ENCODE measurements around the gene C1orf50. TPM values are rescaled to one million over a fixed set of nuclear protein-coding genes. Genes with fewer than 3 reads are reported as not detected.

Gene C1orf50
- total RNA-seq, 1 donor from 2014 or later, result 6.1 TPM

GRCh38 chr1:42784547-42784945 is 17.5 kb downstream of the C1orf50 start:
- no peak for DNase-seq
- intact Hi-C loops (cut with DNase I), result no loop called here
- Histone ChIP-seq H3K9me3 (no peaks in the 10 kb centered on the region), H3K27me3 (no peaks in the 10 kb centered on the region), H3K4me3 (no peak overlapping the region), H3K27ac (no peak overlapping the region), H3K4me1 (peaks cover 9% of the 10 kb centered on the region), H3K36me3 (peaks cover 10% of the 10 kb centered on the region)
- no peak for TF ChIP-seq CTCF (IDR thresholded peaks at IDR 0.05)
- ATAC-seq, result no peak

GRCh38 chr1:42784946-42785693 is 18.1 kb downstream of the C1orf50 start, which contains the start of gene TMEM269:
Gene TMEM269, plus strand, starts transcription at chr1:42784991. Its CDS starts 4,903 bp downstream, at chr1:42789894.
- DNase-seq (no peak), ATAC-seq (peak; percentile 54)
- peak within 1 kb of the TSS; percentile 47 for H3K4me3 ChIP-seq
- H3K27me3 ChIP-seq, result no peaks in the 10 kb centered on the region
- H3K9me3 ChIP-seq, result no peaks in the 10 kb centered on the region
- peaks cover 10% of the 10 kb centered on the region for H3K36me3 ChIP-seq
- H3K27ac ChIP-seq, result no peak within 1 kb of the TSS
- intact Hi-C loops (cut with DNase I), result no loop called here
- peaks cover 9% of the 10 kb centered on the region for H3K4me1 ChIP-seq
- no peak for TF ChIP-seq CTCF (IDR thresholded peaks at IDR 0.05)

GRCh38 chr1:42786097-42786496 is 19.0 kb downstream of the C1orf50 start:
- Histone ChIP-seq H3K9me3 (no peaks in the 10 kb centered on the region), H3K27ac (no peak overlapping the region), H3K27me3 (no peaks in the 10 kb centered on the region), H3K36me3 (peaks cover 6% of the 10 kb centered on the region), H3K4me1 (peaks cover 9% of the 10 kb centered on the region), H3K4me3 (no peak overlapping the region)
- DNase-seq, result no peak
- intact Hi-C loops (cut with DNase I), result no loop called here
- TF ChIP-seq CTCF (IDR thresholded peaks at IDR 0.05), result no peak
- no peak for ATAC-seq

- Histone ChIP-seq H3K27ac (no peak overlapping the region), H3K4me3 (no peak overlapping the region), H3K27me3 (no peaks in the 10 kb centered on the region), H3K36me3 (no peaks in the 10 kb centered on the region), H3K4me1 (peaks cover 9% of the 10 kb centered on the region), H3K9me3 (no peaks in the 10 kb centered on the region)
- intact Hi-C loops (cut with DNase I), result no loop called here
- DNase-seq, result no peak
- no peak for ATAC-seq
- TF ChIP-seq CTCF (IDR thresholded peaks at IDR 0.05), result no peak
These were observed 21.0 kb downstream of the C1orf50 start for GRCh38 chr1:42788021-42788420.

- ATAC-seq (peak; percentile 36), DNase-seq (no peak)
- H3K36me3 ChIP-seq, result no peaks in the 10 kb centered on the region
- H3K27ac ChIP-seq, result no peak overlapping the region
- H3K9me3 ChIP-seq, result no peaks in the 10 kb centered on the region
- TF ChIP-seq CTCF (IDR thresholded peaks at IDR 0.05), result no peak
- intact Hi-C loops (cut with DNase I), result no loop called here
- no peaks in the 10 kb centered on the region for H3K4me1 ChIP-seq
- no peak overlapping the region for H3K4me3 ChIP-seq
- no peaks in the 10 kb centered on the region for H3K27me3 ChIP-seq
These were observed 26.8 kb downstream of the C1orf50 start for GRCh38 chr1:42793824-42794223.
